HL-60 (cell line): ENCODE measurements around the gene NFE2L2.

Experiments used
- REST ChIP-seq: IDR thresholded peaks from 2 replicates; pipeline ENCODE4 v1.6.1; 2012; ENCODE audit warnings: low read depth; ENCODE audit not compliant: insufficient replicate concordance
- TF ChIP-seq, protein P1 (sequence below): IDR thresholded peaks from one replicate; pipeline ENCODE4 v1.5.1; 2011; ENCODE audit warnings: low read length, control low read depth, inconsistent platforms; ENCODE audit not compliant: insufficient read depth

GRCh38 chr2:177295484-177295883 is 31.0 kb upstream of the NFE2L2 start:
- TF ChIP-seq, protein P1, sequence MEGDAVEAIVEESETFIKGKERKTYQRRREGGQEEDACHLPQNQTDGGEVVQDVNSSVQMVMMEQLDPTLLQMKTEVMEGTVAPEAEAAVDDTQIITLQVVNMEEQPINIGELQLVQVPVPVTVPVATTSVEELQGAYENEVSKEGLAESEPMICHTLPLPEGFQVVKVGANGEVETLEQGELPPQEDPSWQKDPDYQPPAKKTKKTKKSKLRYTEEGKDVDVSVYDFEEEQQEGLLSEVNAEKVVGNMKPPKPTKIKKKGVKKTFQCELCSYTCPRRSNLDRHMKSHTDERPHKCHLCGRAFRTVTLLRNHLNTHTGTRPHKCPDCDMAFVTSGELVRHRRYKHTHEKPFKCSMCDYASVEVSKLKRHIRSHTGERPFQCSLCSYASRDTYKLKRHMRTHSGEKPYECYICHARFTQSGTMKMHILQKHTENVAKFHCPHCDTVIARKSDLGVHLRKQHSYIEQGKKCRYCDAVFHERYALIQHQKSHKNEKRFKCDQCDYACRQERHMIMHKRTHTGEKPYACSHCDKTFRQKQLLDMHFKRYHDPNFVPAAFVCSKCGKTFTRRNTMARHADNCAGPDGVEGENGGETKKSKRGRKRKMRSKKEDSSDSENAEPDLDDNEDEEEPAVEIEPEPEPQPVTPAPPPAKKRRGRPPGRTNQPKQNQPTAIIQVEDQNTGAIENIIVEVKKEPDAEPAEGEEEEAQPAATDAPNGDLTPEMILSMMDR = no peak
- TF ChIP-seq REST = no peak
